Lung (tissue), 12 donors: ENCODE measurements around the gene MYO7A. TPM values are rescaled to one million over a fixed set of nuclear protein-coding genes. Genes with fewer than 3 reads are reported as not detected.

Source experiments
- ATAC-seq: fragments of 200-7000 bp; cut with Tn5 transposase; one replicate; pipeline ENCODE4 v1.9.1; 2020; ENCODE audit warnings: moderate number of reproducible peaks; ENCODE audit not compliant: insufficient read depth, low FRiP score
- DNase-seq, 3 donors: peaks; one replicate each; pipeline ENCODE4 v3.0.0-alpha.2; 2013 to 2017
- H3K27ac ChIP-seq, 2 donors: one replicate each; pipeline ENCODE4 v1.5.1; 2013; ENCODE audit warnings: mild to moderate bottlenecking in 2 of 2, moderate library complexity in 2 of 2, control low read depth in 1 of 2, inconsistent platforms in 1 of 2, low read depth in 1 of 2, low read length in 1 of 2
- H3K27me3 ChIP-seq, 3 donors: one replicate each; pipeline ENCODE4 v1.5.1; 2013; ENCODE audit warnings: low read length in 2 of 3; ENCODE audit not compliant: control insufficient read depth in 3 of 3, insufficient read depth in 3 of 3
- H3K36me3 ChIP-seq, 4 donors: one replicate each; pipeline ENCODE4 v1.5.1; 2013; ENCODE audit warnings: low read length in 4 of 4, mild to moderate bottlenecking in 1 of 4, moderate library complexity in 1 of 4; ENCODE audit not compliant: control insufficient read depth in 4 of 4, insufficient read depth in 4 of 4
- H3K4me1 ChIP-seq, 5 donors: one replicate each; pipeline ENCODE4 v1.5.1; 2013; ENCODE audit warnings: low read length in 5 of 5, mild to moderate bottlenecking in 2 of 5, moderate library complexity in 1 of 5; ENCODE audit not compliant: control insufficient read depth in 5 of 5, insufficient read depth in 5 of 5
- H3K4me3 ChIP-seq: one replicate; pipeline ENCODE4 v1.5.1; 2013; ENCODE audit warnings: mild to moderate bottlenecking, control low read depth, moderate library complexity
- H3K9ac ChIP-seq, 2 donors: one replicate each; pipeline ENCODE4 v1.5.1; 2013; ENCODE audit warnings: low read length in 2 of 2, control low read depth in 1 of 2; ENCODE audit not compliant: insufficient read depth in 1 of 2
- H3K9me3 ChIP-seq, 4 donors: one replicate each; pipeline ENCODE4 v1.5.1; 2013; ENCODE audit warnings: low read length in 3 of 4, mild to moderate bottlenecking in 1 of 4, moderate library complexity in 1 of 4; ENCODE audit not compliant: control insufficient read depth in 4 of 4, insufficient read depth in 3 of 4
- WGBS, 2 donors: extraction: QIAGEN DNeasy Blood & Tissue Kit; methylation state at CpG; one replicate each; pipeline ENCODE4 v1.1.7; 2013; 5-methylcytosine and 5-hydroxymethylcytosine counted together
- polyA plus RNA-seq, 2 donors: library from polyadenylated mRNA; stranded (reverse); fragments of 200-250 nt; gene quantifications; one replicate each; pipeline ENCODE4 v1.2.1, GENCODE V29; 2013
- total RNA-seq, 2 donors: library from RNA; depleted of rRNA in 1 of 2; stranded (reverse); fragments of >200 nt in 1 of 2; gene quantifications; one replicate each; pipeline ENCODE4 v1.2.1, GENCODE V29; 2014 to 2021
- TF ChIP-seq, protein P1 (sequence below): IDR thresholded peaks from 2 replicates; pipeline ENCODE4 v1.5.1; 2012; ENCODE audit warnings: mild to moderate bottlenecking; ENCODE audit errors: control extremely low read depth, extremely low read depth
- donor health status: control.
- donor health status: control.
- donor health status: Bipolar disorder and iron deficiency.
- donor health status: healthy.
- donor health status: DM: yes; HTN: yes; CAD: no.

MYO7A gene
- total and polyA plus RNA-seq, 4 donors: 1.8 to 10.2 (median 6.3) TPM

- H3K9me3 ChIP-seq: no peaks in the 10 kb centered on the region
- H3K27ac ChIP-seq: no peak within 1 kb of the TSS
- DNase-seq (no peak), ATAC-seq (no peak)
- H3K9ac ChIP-seq: no peak within 1 kb of the TSS
- H3K27me3 ChIP-seq: no peaks in the 10 kb centered on the region
- peaks cover 0 to 4% (median under 1%) of the 10 kb centered on the region in 5 donors for H3K4me1 ChIP-seq
- WGBS, 2 donors: 92 to 94% methylated on average over 37 of the region's 37 CpGs
- TF ChIP-seq, protein P1, sequence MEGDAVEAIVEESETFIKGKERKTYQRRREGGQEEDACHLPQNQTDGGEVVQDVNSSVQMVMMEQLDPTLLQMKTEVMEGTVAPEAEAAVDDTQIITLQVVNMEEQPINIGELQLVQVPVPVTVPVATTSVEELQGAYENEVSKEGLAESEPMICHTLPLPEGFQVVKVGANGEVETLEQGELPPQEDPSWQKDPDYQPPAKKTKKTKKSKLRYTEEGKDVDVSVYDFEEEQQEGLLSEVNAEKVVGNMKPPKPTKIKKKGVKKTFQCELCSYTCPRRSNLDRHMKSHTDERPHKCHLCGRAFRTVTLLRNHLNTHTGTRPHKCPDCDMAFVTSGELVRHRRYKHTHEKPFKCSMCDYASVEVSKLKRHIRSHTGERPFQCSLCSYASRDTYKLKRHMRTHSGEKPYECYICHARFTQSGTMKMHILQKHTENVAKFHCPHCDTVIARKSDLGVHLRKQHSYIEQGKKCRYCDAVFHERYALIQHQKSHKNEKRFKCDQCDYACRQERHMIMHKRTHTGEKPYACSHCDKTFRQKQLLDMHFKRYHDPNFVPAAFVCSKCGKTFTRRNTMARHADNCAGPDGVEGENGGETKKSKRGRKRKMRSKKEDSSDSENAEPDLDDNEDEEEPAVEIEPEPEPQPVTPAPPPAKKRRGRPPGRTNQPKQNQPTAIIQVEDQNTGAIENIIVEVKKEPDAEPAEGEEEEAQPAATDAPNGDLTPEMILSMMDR: no peak
- H3K36me3 ChIP-seq: peaks cover 0 to 4% (median 1%) of the 10 kb centered on the region in 4 donors
- no peak within 1 kb of the TSS for H3K4me3 ChIP-seq
Observed at GRCh38 chr11:77102246-77103210, 25.5 kb upstream of the MYO7A start, which contains the start of gene OMP. OMP (plus strand) TSS chr11:77102840; CDS start chr11:77102840, 0 bp downstream.

- no peak overlapping the region for H3K4me3 ChIP-seq
- DNase-seq: no peak
- no peak overlapping the region for H3K9ac ChIP-seq
- TF ChIP-seq, protein P1: no peak
- WGBS, 2 donors: 87 to 90% methylated on average over 2 of the region's 2 CpGs
- ATAC-seq: no peak
- no peak overlapping the region for H3K27ac ChIP-seq
- peaks cover 0 to 11% (median 6%) of the 10 kb centered on the region in 5 donors for H3K4me1 ChIP-seq
- H3K36me3 ChIP-seq: peaks cover 0 to 4% (median 1%) of the 10 kb centered on the region in 4 donors
- no peaks in the 10 kb centered on the region for H3K9me3 ChIP-seq
- no peaks in the 10 kb centered on the region for H3K27me3 ChIP-seq
Observed at GRCh38 chr11:77103319-77103718, 24.7 kb upstream of the MYO7A start.

GRCh38 chr11:77104727-77105126, 23.3 kb upstream of the MYO7A start:
- Histone ChIP-seq H3K27ac (no peak overlapping the region), H3K9me3 (no peaks in the 10 kb centered on the region), H3K9ac (no peak overlapping the region), H3K4me3 (no peak overlapping the region), H3K36me3 (peaks cover 0 to 4% (median 1%) of the 10 kb centered on the region in 4 donors), H3K4me1 (peaks cover 0 to 11% (median 6%) of the 10 kb centered on the region in 5 donors), H3K27me3 (no peaks in the 10 kb centered on the region)
- 87 to 93% methylated on average over 8 of the region's 8 CpGs for WGBS, 2 donors
- TF ChIP-seq, protein P1: no peak
- ATAC-seq (no peak), DNase-seq (no peak)
